ENCODE data around the gene ARL16.

The ARL16 gene

DNA sequence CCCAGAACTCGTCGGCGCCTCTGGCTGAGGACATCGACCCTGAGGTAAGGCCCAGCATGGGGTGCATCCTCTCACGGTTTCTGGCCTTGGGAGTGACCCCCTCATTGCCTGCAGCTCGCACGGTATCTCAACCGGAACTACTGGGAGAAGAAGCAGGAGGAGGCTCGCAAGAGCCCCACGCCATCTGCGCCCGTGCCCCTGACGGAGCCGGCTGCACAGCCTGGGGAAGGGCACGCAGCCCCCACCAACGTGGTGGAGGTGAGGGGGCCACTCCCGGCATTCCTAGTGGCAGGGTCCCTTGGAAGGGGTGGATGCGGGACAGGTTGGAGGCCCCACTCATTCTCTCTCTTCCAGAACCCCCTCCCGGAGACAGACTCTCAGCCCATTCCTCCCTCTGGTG, 11.2 kb upstream of the ARL16 start:
- no peak for DNase-seq

DNA sequence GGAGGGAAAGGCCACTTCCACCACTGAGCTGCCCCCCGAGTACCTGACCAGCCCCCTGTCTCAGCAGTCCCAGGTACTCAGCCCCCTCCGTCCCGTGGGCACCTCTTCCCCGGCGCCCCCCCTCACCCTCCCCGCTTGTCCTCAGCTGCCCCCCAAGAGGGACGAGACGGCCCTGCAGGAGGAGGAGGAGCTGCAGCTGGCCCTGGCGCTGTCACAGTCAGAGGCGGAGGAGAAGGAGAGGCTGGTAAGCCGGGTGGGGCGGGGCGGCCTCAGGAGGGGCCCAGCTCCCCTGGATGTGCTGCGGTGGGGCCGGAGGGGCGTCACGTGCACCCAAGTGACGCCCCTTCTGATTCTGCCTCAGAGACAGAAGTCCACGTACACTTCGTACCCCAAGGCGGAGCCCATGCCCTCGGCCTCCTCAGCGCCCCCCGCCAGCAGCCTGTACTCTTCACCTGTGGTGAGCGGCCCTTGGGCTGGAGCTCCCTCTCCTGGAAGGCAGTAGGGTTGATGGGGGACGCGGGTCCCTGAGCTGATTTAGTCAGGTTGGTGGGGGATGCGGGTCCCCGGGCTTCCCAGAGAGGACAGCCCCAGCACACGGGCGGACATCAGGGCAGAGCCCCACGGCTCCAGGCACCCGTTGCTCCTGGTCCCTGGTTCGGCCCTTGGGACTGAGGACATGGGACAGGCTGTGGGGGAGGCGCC, 10.1 kb upstream of the ARL16 start:
- DNase-seq, result no peak

DNA sequence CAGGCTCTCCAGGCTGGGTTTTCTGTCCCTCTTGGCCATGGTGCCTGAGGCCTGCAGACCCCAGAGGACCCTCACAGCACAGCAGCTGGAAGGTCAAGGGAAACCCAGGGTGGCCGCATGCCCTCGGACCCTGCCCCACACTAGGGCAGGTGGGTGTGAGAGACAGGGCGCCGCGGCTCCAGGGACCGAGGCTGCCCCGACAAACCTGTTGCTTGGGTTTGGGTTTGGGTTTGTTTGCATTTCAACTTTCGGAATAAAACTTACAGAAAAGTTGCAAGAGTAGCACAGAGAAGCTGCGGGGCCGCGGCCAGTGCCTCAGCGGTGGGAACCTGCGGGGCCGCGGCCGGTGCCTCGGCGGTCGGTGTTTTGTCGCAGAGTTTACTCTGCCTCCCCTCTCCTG, 8.0 kb upstream of the ARL16 start:
- DNase-seq, result no peak

DNA sequence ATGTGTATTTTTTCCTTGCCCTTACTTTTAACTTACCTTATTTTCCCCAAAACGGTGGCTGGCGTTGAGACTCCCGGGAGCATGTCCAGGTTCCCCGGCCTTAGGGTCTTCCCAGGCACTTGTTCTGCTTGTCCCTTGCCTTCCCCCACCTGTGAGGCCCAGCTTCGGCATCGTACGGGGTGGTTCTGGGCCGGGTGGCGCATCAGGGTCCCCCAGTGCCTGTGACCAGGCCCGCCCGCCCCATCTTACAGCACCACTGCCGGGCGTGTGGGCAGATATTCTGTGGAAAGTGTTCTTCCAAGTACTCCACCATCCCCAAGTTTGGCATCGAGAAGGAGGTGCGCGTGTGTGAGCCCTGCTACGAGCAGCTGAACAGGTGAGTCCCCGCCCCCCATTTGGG, 7.6 kb upstream of the ARL16 start:
- DNase-seq, result no peak

DNA sequence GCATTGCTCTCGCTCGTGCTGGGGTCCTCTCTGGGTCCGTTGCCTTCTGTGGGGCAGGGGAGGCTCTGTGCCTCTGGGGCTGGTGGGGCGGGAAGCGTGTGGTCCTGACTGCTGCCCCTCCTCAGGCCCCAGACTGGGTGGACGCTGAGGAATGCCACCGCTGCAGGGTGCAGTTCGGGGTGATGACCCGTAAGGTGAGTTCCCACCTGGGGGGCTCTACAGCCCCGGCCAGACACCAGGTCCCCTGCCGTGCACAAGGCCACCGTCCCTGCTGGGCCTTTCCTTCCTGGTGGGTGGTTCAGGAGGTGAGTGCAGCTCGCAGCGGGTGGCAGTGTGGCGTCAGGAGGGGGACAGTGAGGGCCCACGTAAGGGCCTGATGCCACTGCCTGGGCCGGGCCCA, 7.0 kb upstream of the ARL16 start:
- DNase-seq, result no peak

DNA sequence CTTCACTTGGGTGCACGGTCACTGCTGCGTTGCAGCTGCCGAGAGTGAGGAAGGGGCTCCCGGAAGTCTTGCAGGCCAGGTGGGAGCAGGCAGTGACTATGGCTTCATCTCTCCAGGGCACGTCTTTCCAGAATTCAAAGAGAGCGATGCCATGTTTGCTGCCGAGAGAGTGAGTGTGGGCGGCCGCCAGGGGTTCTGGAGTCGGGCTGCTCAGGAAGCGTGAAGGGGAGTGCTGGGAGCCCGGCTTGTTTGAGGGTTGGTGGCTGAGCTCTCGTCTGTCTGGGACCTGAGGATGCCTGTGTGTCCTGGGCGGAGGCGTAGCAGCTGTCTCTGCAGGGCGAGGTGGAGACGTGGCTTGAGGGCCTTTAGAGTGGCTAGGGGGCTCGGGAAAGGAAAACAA, 6.5 kb upstream of the ARL16 start:
- no peak for DNase-seq

DNA sequence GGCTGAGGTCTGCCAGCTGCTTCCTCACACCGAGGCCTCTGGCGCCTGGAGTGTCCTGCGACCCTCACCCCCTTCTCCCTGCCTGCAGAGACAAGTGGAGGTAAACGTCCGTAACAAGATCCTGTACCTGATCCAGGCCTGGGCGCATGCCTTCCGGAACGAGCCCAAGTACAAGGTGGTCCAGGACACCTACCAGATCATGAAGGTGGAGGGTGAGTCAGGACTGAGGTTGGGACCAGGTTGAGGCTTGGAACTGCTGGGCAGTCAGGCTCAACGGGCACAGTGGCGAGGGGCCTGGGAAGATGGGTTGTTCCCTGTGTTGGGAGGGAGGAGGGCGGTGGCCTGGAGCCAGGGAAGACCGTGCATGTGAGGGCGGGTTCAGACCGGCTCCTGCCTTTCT, 5.0 kb upstream of the ARL16 start:
- DNase-seq, result no peak

DNA sequence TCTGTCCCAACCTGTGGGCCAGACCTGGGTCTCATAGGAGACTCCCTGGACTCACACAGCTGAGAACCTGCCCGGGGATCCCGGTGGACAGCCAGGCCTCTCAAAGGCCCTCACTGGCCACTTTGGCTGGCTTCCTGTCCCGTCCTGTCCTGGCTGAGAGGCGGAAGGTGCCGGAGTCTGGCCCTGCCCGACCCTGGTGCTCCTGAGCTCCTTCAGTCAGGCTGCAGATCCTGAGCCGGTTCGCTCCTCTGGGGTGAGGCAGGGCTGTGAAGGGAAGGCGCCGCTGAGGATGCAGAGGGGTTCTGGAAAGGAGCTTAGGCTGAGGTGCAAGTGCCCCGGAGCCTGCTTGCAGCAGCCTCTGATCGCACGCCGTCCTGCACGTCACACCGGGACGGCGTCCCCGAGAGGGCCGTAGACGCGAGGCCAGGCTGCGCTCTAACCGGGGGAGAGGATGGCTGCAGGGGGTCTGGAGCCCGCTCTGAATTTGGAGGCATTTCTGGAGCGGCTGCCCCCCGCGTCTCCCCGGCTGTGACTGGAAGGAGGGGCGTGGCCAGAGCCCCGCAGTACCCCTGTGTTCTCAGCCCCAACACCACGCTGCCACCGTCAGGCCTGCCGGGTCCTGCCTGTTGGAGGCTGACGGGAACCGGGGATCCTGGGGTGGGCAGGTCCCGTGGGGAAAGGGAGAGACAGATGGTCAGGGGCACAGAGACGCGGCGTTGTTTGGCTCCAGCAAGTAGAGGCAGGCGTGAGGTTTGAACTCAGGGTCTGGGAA, 4.4 kb upstream of the ARL16 start:
- DNase-seq, result no peak

DNA sequence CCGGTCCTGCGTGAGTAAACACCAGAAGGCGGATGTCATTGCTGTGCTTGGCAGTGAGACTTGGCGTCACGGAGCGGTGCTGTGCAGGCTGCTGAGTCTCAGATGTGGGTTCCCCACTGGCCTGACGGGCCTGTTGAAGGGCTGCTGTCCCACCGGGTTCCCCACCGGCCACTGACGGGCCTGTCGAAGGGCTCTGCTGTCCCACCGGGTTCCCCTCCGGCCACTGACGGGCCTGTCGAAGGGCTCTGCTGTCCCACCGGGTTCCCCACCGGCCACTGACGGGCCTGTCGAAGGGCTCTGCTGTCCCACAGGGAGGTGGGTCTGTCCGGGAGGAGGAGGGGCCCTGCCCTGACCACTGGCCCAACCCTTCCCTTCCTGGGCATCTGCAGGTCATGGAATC, 3.0 kb upstream of the ARL16 start:
- no peak for DNase-seq

DNA sequence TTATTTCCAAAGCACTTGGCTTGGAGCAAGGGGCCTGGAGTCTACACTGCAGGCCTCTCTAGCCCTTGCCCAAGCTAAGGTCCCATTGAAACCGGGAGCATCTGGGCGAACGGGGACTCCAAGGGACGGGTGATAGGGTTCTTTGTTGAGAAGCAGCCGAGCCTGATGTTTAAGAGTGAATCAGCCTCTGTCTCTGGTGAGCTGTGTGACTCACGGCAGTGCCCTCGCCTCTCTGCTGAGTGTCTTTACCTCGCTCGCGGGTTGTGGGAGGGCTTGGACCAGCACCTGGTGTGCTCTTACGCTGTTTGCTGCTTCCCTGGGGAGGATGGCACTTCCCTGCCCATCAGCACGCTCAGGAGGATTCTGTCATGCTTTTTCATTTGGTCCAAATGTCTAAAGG, 1.5 kb upstream of the ARL16 start:
- DNase-seq, result peak; percentile 26

DNA sequence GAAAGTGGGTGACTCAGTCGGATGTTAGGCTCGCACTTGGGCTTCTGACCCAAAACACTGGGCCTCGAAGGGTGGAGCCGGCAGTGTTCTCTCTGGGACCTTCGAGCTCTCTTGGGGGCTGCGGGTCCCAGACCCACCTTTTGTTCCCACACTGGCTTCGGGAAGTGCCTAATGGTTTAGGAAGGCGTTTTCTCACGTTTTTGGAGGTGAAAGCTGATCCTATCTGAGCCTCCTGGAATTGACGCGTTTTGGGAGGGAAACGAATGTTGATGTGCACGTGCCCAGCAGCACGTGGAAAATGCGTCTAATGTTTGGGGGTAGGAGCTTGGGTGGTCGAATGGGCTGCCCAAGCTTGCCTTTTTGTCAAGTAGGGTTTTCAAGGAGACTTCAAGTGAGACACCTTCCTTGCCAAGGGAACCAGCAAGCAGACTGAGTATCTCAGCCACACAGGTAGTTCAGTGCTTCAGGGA, 880 bp upstream of the ARL16 start:
- DNase-seq, result no peak

DNA sequence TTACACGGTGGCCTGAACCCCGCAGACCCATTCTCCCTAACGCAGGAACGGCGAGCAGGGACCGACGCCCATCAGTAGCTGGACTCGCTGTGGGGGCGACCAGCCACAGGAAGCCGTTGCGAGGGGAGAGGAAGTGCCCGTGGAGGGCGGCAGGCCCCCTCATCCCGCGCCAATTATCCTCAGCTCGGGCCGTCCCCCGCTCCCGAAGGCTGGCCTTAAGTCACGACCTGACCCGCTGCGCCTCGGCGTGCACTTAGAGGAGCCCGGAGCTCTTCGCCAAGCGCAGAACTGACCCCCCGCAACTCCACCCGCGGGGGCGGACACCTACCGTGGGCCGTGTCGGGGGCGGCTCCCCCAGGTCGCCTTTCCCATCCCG, 401 bp downstream of the ARL16 start:
- no peak for DNase-seq

DNA sequence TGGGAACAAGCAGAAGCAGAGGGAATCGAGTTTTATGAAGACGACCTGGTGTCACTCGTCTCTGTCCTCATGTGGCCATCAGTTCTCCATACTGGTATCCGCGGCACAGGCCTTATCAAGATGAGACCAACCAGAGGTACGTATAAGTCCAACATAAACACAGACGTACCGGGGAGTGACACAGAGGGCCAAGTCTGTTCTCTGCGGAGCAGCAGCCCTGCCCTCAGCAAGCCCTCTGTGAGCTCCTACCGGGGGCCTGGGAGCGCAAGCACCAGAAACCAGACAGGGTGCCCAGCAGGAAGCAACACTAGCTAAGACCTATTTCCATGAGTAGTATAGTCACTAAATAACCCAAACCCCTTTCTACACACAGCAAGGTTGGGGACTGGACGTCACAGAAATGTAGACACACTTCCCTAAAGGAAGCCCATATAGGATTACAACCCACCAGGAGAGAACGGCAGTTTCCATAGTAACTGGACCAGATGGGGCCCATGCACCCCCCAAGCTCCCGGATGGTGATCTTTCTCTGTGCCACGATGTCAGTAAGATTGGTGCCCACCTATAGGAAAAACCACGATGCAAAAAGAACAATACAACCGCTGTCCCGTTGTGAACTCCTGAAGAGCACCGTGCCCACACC, 911 bp downstream of the ARL16 start:
- no peak for DNase-seq

DNA sequence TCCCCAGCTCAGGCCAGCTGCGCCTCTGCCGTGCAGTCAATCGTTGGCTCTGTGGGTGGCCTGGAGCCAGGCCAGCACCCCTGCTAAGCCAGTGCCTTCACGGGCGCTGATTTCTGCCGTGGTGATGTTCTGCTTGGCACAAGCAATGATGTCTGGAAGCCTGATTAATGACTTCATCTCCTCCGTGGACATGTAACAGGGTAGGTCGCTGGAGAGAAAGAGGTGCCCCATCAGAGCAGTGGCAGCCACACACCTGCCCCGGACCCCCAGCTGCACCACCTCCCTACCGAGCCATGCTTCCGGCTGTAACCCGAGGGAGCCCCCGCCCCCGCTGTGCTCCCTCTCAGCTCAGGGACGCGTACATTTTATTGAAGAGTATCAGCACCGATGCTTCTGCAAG, 1.9 kb downstream of the ARL16 start:
- DNase-seq, result no peak

DNA sequence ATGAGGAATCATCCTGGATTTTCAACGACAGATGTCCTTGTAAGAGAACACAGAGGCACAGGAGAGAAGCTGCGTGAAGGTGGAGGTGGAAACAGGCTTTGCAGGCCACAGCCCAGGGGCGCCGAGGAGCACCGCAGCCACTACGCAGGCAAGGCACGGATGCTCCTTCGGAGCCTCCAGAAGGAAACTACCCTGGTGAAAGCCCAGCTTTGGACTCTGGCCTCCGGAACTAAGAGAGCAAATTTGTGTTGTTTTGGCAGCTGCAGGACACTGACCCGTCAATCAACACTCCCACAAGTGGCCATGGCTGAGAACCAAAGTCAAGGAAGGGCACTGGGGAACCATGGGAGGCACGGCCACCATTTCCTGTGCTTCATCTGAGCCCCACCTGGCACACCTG, 3.4 kb downstream of the ARL16 start:
- DNase-seq, result no peak

DNA sequence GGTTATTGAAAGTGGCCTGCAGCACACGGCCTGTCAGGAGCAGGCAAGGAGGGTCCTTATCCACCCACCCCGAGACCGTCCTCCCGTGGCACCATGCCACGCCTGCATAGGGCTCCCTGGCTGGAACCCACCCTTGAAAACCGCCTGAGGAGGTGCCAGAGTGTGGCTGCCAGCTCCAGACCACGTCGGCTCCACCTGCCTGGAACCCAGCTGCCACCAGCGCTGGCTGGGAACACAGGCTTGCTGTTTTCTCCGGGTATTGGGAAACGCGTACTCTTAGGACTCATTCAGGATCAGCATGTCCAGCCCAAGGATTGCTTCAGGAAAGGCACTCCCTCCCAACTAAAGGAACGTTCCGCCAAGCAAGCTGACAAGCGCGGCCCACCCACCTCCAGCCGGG, 6.7 kb downstream of the ARL16 start:
- no peak for DNase-seq

DNA sequence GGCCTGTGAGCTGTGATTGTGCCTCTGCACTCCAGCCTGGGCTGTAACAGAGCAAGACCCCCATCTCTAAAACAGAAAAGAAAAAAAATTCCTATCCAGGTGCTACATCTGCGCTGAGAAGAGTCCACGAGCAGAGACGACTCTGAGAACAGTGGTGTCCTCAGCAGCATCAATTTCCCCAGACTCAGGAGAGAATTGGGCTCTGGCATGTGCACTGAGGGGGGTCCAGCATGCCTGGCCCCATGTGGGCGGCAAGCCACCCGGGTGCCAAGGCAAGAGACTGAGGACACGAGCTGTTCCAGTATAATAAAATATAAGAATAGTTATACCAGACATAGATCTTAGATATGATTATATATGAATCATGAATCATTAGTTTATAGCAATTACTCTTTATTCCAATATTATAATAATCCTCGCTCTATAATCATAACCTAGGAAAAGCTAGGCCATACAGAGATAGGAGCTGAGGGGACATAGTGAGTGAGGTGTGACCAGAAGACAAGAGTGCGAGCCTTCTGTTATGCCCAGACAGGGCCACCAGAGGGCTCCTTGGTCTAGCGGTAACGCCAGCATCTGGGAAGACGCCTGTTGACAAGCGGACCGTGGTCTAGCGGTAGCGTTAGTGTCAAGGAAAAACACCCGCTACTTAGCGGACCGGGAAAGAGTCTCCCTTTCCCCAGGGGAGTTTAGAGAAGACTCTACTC, 7.9 kb downstream of the ARL16 start:
- DNase-seq, result peak; percentile 24

DNA sequence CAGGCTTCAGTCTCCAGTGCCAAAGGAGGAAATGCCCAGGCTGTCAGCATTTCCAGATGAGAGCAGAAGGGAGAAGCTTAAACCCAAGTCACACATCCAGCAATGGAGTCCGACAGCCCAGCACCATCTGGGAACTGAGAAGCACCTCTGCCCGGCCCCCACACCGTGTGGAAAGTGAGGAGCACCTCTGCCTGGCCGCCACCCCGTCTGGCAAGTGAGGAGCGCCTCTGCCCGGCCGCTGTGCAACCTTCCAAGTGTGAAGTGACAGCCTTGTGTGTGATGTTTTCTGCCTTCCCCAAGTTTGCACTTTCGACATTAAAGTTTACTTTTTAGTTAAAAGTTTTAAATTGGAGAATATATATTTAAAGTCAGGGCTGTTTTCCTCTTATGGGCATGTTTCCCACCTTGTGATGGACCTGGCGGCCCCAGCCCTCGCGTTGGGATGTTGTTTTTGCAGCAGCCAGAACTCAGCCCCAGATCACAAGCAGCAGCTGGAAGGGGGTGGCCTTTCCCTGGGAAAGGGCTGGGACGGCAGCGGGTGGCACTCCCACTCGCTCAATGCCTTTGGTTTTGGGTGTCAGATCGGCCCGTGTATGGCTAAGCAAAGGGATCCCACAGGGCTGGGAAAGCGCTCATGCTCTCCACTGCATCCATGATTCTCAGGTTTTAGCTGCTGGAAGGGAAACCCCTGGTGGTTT, 9.9 kb downstream of the ARL16 start:
- DNase-seq, result no peak

DNA sequence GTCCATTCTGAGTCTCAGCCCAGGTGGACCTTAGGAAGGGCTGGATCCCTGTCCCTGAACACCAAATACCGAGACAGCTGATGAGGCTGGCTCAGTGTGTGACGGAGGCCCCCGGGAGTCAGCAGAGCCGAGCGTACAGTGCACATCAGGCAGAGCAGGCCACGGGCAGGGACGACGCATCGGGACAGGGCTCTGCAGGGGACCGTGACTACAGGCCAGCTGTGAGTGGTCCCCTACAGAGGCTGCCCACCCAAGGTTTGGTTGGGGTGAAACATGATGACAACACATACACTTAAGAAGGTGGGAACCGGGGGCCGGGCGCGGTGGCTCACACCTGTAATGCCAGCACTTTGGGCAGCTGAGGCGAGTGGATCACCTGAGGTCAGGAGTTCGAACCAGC, 10.6 kb downstream of the ARL16 start:
- DNase-seq, result no peak

DNA sequence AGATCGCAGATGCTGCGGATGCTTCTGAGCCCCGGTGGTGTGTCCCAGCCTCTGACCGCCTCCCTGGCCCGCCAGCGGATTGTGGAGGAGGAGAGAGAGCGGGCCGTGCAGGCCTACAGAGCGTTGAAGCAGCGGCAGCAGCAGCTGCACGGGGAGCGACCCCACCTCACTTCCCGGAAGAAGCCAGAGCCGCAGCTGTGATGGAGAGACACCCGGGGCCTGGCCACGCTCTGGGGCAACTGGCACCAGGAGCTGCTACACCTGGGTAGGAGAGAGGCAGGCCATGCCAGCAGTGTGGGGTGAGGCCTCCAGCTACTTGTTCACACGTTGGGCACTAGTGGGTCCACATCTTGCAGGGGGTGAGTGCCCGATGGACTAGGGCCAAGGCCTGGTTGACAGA, 11.1 kb downstream of the ARL16 start:
- no peak for DNase-seq

DNA sequence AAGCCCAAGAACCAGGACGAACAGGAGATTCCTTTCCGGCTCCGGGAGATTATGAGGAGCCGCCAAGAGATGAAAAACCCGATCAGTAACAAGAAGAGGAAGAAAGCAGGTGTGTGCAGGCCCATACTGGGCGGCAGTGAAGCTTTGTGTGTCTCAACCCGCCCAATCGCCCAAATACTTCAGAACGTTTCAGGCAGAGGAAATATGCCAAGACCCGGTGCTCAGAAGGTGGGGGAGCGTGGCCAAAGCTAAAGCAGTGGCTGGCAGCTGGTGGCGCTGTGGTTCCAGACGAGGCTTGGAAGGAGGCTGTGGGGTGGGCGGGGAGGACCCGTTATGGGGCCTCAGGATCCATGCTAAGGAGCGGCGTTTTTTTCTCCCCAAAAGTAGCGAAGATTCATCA, 15.8 kb downstream of the ARL16 start:
- DNase-seq, result no peak

DNA sequence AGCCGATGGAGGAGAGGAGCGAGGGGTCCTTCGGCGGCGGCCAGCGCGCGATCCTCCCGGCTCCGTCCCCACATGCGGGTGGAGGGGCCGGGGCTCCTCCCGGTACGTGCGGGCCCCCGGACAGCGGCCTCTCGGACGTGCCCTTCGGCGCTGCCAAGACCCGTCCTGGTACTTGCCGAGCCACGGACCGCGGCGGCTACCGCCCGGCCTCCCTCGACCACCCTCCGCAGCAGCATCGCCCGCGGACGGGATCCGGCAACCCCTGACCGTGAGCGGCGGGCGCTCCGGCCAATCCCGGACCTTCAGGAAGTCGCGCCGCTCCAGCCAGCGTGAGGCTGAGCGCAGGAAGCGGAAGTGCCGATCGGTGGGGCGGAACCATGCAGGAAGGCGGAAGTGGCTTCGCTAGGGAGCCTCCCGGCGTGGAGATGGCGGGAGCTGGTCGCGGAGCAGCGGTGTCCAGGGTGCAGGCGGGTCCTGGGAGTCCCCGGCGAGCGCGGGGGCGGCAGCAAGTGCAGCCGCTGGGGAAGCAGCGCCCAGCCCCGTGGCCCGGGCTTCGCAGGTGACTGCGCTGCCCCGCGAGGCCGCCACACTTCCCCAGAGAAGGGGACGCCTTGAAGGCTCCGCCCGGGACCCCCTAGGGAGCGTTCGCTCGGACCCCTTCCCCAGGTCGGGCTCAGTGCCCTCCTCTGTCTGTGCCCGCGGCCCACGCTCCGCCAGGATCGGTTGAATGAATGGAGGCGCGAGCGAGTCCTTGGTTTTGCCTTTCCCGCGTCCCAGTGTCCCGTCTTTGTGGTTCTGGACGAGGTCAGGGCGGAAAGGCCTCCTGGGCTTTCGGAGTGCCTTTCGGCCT, 17.0 kb downstream of the ARL16 start, which contains the start of the genes CCDC137 and OXLD1:
Gene CCDC137 (plus strand): TSS at position 396 of the 850 bp plus-strand sequence. CDS start 30 bp downstream, at position 426.
Gene OXLD1 (minus strand): TSS at position 264 of the 850 bp plus-strand sequence. CDS start 28 bp downstream, at position 236.
- DNase-seq, result peak; percentile 96
